ENCODE data around the gene GSTA3.
"Not testable (repeated sequence)": the region's sequence is repeated elsewhere in the genome, so short reads cannot be mapped to it uniquely, and the experiment has no call there.

The GSTA3 gene

GRCh38 chr6:52856137-52856536, 53.4 kb downstream of the GSTA3 start:
- not testable (repeated sequence) for DNase-seq

- DNase-seq, result no peak
These were observed 60.4 kb downstream of the GSTA3 start for GRCh38 chr6:52849137-52849536.
